DOHH2 (cell line): ENCODE data around the gene TGM4.

Experiments
- H3F3A ChIP-seq: fragments of 200-600 bp; sonication (generic), shearing (Covaris generic); 2 replicates; pipeline ENCODE4 v1.6.0; 2016; ENCODE audit warnings: antibody characterized with exemption, mild to moderate bottlenecking; ENCODE audit not compliant: control insufficient read depth, insufficient read depth
- H3K27ac ChIP-seq: fragments of 200-600 bp; sonication (generic); 2 replicates; pipeline ENCODE4 v1.5.1; 2014; ENCODE audit warnings: low read depth, mild to moderate bottlenecking, low read length, moderate library complexity
- H3K27me3 ChIP-seq: fragments of 200-600 bp; sonication (generic); 2 replicates; pipeline ENCODE4 v1.6.1; 2014; ENCODE audit warnings: mild to moderate bottlenecking, low read length, mixed read lengths; ENCODE audit not compliant: control insufficient read depth
- H3K36me3 ChIP-seq: fragments of 200-600 bp; sonication (generic); 2 replicates; pipeline ENCODE4 v1.6.1; 2014; ENCODE audit warnings: mild to moderate bottlenecking, low read length, moderate library complexity, mixed read lengths; ENCODE audit not compliant: control insufficient read depth
- H3K4me1 ChIP-seq: fragments of 200-600 bp; sonication (generic); 2 replicates; pipeline ENCODE4 v1.6.1; 2014; ENCODE audit warnings: mild to moderate bottlenecking, low read length, mixed read lengths; ENCODE audit not compliant: control insufficient read depth
- H3K4me2 ChIP-seq: fragments of 200-600 bp; sonication (generic); 2 replicates; pipeline ENCODE4 v1.6.0; 2014; ENCODE audit warnings: mild to moderate bottlenecking, low read length, moderate library complexity
- H3K4me3 ChIP-seq: fragments of 200-600 bp; sonication (generic); 2 replicates; pipeline ENCODE4 v1.5.1; 2014; ENCODE audit warnings: mild to moderate bottlenecking, low read length, mixed read lengths
- H3K79me2 ChIP-seq: fragments of 200-600 bp; sonication (generic); 2 replicates; pipeline ENCODE4 v1.6.1; 2014; ENCODE audit warnings: mild to moderate bottlenecking, low read length, mixed read lengths; ENCODE audit not compliant: control insufficient read depth
- H3K9me2 ChIP-seq: fragments of 200-600 bp; sonication (generic); replicated peaks from 2 replicates; pipeline ENCODE4 v1.6.1; 2014; ENCODE audit warnings: mild to moderate bottlenecking, low read length, mixed read lengths; ENCODE audit not compliant: control insufficient read depth
- H3K9me3 ChIP-seq: fragments of 200-600 bp; sonication (generic); 2 replicates; pipeline ENCODE4 v1.6.1; 2014; ENCODE audit warnings: antibody characterized with exemption, low read length, mixed read lengths; ENCODE audit not compliant: control insufficient read depth, insufficient read depth
- H4K20me1 ChIP-seq: fragments of 200-600 bp; sonication (generic); 2 replicates; pipeline ENCODE4 v1.6.0; 2014; ENCODE audit warnings: low read depth, mild to moderate bottlenecking, antibody characterized with exemption, low read length, moderate library complexity; ENCODE audit not compliant: control insufficient read depth, insufficient read depth
- EZH2phosphoT487 ChIP-seq: fragments of 200-600 bp; sonication (generic); IDR thresholded peaks from 2 replicates; pipeline ENCODE4 v1.6.1; 2017; ENCODE audit warnings: borderline replicate concordance, mild to moderate bottlenecking, antibody characterized with exemption, low read length, moderate library complexity, mixed read lengths
- TF ChIP-seq, protein P1 (sequence below): fragments of 200-600 bp; sonication (generic); IDR thresholded peaks from one replicate; pipeline ENCODE4 v1.5.1; 2014; ENCODE audit warnings: antibody characterized with exemption, mild to moderate bottlenecking, low read depth, low read length; ENCODE audit not compliant: poor library complexity, severe bottlenecking

Gene TGM4

GRCh38 chr3:44960387-44961026, 86.1 kb downstream of the TGM4 start:
- peaks cover 64% of the 10 kb centered on the region for H3K79me2 ChIP-seq
- H3K4me1 ChIP-seq, result peaks cover 20% of the 10 kb centered on the region
- peaks cover 6% of the 10 kb centered on the region for H4K20me1 ChIP-seq
- no peak for TF ChIP-seq EZH2phosphoT487
- TF ChIP-seq, protein P1, sequence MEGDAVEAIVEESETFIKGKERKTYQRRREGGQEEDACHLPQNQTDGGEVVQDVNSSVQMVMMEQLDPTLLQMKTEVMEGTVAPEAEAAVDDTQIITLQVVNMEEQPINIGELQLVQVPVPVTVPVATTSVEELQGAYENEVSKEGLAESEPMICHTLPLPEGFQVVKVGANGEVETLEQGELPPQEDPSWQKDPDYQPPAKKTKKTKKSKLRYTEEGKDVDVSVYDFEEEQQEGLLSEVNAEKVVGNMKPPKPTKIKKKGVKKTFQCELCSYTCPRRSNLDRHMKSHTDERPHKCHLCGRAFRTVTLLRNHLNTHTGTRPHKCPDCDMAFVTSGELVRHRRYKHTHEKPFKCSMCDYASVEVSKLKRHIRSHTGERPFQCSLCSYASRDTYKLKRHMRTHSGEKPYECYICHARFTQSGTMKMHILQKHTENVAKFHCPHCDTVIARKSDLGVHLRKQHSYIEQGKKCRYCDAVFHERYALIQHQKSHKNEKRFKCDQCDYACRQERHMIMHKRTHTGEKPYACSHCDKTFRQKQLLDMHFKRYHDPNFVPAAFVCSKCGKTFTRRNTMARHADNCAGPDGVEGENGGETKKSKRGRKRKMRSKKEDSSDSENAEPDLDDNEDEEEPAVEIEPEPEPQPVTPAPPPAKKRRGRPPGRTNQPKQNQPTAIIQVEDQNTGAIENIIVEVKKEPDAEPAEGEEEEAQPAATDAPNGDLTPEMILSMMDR, result no peak
- H3K4me2 ChIP-seq, result no peak overlapping the region
- peaks cover 15% of the 10 kb centered on the region; the same call in 1 of the 2 replicates for H3K36me3 ChIP-seq
- no peaks in the 10 kb centered on the region for H3F3A ChIP-seq
- no peaks in the 10 kb centered on the region for H3K9me2 ChIP-seq
- no peaks in the 10 kb centered on the region for H3K9me3 ChIP-seq
- no peaks in the 10 kb centered on the region for H3K27me3 ChIP-seq
- no peak overlapping the region for H3K4me3 ChIP-seq
- no peak overlapping the region for H3K27ac ChIP-seq

DNA sequence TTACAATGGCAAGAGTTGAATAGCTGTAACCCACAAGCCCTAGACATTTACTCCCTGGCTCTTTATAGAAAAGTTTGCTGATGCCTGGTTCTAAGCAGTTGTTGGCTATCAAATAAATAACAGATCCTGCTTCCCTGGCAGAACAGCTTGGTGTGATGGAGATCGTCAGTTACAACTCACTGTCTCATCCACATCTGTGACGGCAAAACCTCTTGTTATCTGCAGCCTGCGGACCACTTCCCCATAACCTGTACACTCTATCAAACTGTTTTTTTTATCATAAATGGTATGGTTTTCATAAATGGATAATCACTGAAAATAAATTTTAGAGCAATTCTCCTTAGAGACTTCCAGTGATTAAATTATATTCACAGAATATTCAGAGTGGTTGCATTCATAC, 87.5 kb downstream of the TGM4 start:
- H3K4me3 ChIP-seq, result no peak overlapping the region
- no peaks in the 10 kb centered on the region for H3K9me2 ChIP-seq
- H3K27me3 ChIP-seq, result no peaks in the 10 kb centered on the region
- peaks cover 71% of the 10 kb centered on the region for H3K79me2 ChIP-seq
- H3K36me3 ChIP-seq, result peaks cover 15% of the 10 kb centered on the region; the same call in 1 of the 2 replicates
- H3K4me1 ChIP-seq, result peaks cover 6% of the 10 kb centered on the region
- H3F3A ChIP-seq, result no peaks in the 10 kb centered on the region
- no peak overlapping the region for H3K27ac ChIP-seq
- no peak for TF ChIP-seq EZH2phosphoT487
- TF ChIP-seq, protein P1, result no peak
- no peaks in the 10 kb centered on the region for H3K9me3 ChIP-seq
- H3K4me2 ChIP-seq, result no peak overlapping the region
- peaks cover 6% of the 10 kb centered on the region for H4K20me1 ChIP-seq

- Histone ChIP-seq H3K9me2 (no peaks in the 10 kb centered on the region), H3K4me2 (no peak overlapping the region), H3K79me2 (peaks cover 73% of the 10 kb centered on the region), H3K27me3 (no peaks in the 10 kb centered on the region), H4K20me1 (peaks cover 6% of the 10 kb centered on the region), H3K36me3 (peaks cover 14% of the 10 kb centered on the region; the same call in 1 of the 2 replicates), H3K4me3 (no peak overlapping the region), H3K9me3 (no peaks in the 10 kb centered on the region), H3K27ac (no peak overlapping the region), H3K4me1 (no peaks in the 10 kb centered on the region), H3F3A (no peaks in the 10 kb centered on the region)
- TF ChIP-seq, protein P1, result no peak
- no peak for TF ChIP-seq EZH2phosphoT487
Measured at GRCh38 chr3:44962621-44963393, 88.4 kb downstream of the TGM4 start.
